HG02884 (cell line): ENCODE results near the gene DPYD.
"Not testable (repeated sequence)": the region's sequence is repeated elsewhere in the genome, so short reads cannot be mapped to it uniquely, and the experiment has no call there.

Source experiments
- ATAC-seq: cut with Tn5 transposase; IDR thresholded peaks from one replicate; pipeline ENCODE4 v1.9.1; 2021; ENCODE audit warnings: mild to moderate bottlenecking, moderate library complexity; ENCODE audit not compliant: unreplicated experiment

DPYD gene

GRCh38 chr1:97382206-97382605, 538.6 kb downstream of the DPYD start:
- ATAC-seq: no peak

- ATAC-seq: no peak
These were observed 541.3 kb downstream of the DPYD start for GRCh38 chr1:97379387-97380075.

GRCh38 chr1:97378596-97378995, 542.2 kb downstream of the DPYD start:
- no peak for ATAC-seq

- ATAC-seq: no peak
These were observed 543.3 kb downstream of the DPYD start for GRCh38 chr1:97377432-97378034.

- no peak for ATAC-seq
These were observed 547.8 kb downstream of the DPYD start for GRCh38 chr1:97373000-97373399.

- ATAC-seq: no peak
These were observed 548.3 kb downstream of the DPYD start for GRCh38 chr1:97372531-97372930.

- no peak for ATAC-seq
These were observed 552.5 kb downstream of the DPYD start for GRCh38 chr1:97368296-97368695.

GRCh38 chr1:97366984-97367383, 553.9 kb downstream of the DPYD start:
- no peak for ATAC-seq

- no peak for ATAC-seq
These were observed 555.8 kb downstream of the DPYD start for GRCh38 chr1:97365026-97365425.

- ATAC-seq: no peak
These were observed 556.7 kb downstream of the DPYD start for GRCh38 chr1:97364086-97364485.

- ATAC-seq: no peak
These were observed 564.5 kb downstream of the DPYD start for GRCh38 chr1:97356309-97356708.

GRCh38 chr1:97352936-97353382, 567.9 kb downstream of the DPYD start:
- no peak for ATAC-seq

- ATAC-seq: no peak
These were observed 569.0 kb downstream of the DPYD start for GRCh38 chr1:97351846-97352245.

GRCh38 chr1:97350662-97351061, 570.2 kb downstream of the DPYD start:
- no peak for ATAC-seq

GRCh38 chr1:97350241-97350640, 570.6 kb downstream of the DPYD start:
- ATAC-seq: no peak

- not testable (repeated sequence) for ATAC-seq
These were observed 571.0 kb downstream of the DPYD start for GRCh38 chr1:97349794-97350193.

GRCh38 chr1:97348599-97349265, 572.1 kb downstream of the DPYD start:
- no peak for ATAC-seq

- ATAC-seq: no peak
These were observed 579.9 kb downstream of the DPYD start for GRCh38 chr1:97340951-97341350.

GRCh38 chr1:97338347-97338746, 582.5 kb downstream of the DPYD start:
- no peak for ATAC-seq

- no peak for ATAC-seq
These were observed 583.4 kb downstream of the DPYD start for GRCh38 chr1:97337250-97338030.

- ATAC-seq: no peak
These were observed 586.4 kb downstream of the DPYD start for GRCh38 chr1:97334454-97334853.
